ENCODE measurements around the gene LMNA. TPM values are rescaled to one million over a fixed set of nuclear protein-coding genes. Genes with fewer than 3 reads are reported as not detected.

Gene LMNA
- total and polyA plus RNA-seq, 2 of the 4 experiments (the other 2 are of a cell fraction): 563 to 755 TPM

GRCh38 chr1:156076609-156077429, 37.7 kb upstream of the LMNA start (continued):
- no peak for TF ChIP-seq RAD21 (IDR thresholded peaks at IDR 0.05; ENCODE audit: low read length)

- in situ Hi-C loops (cut with MboI; ENCODE audit: low sequenced_read_pairs) (no loop called here), dilution Hi-C loops (cut with HindIII; ENCODE audit: low sequenced_read_pairs, unreplicated experiment) (no loop called here), intact Hi-C loops (cut with micrococcal nuclease) (no loop called here)
- WGBS, 2 experiments (ENCODE audit: extremely low coverage in 2 of 2, insufficient read length in 1 of 2): 83% methylated on average over 4 of the region's 19 CpGs; no CpG with 5 or more reads in 1 of the 2 experiments
- H3K23ac ChIP-seq (ENCODE audit: low read depth, low read length): peak overlapping the region; percentile 73; the same call in 1 of the 2 replicates
- H3K4me3 ChIP-seq (ENCODE audit: insufficient read depth, low read depth, low read length): no peak overlapping the region
- H2BK20ac ChIP-seq (ENCODE audit: low read depth, low read length): no peak overlapping the region
- H2BK5ac ChIP-seq (ENCODE audit: low read depth, low read length, poor library complexity, severe bottlenecking): no peak overlapping the region
- no peak overlapping the region for H3K56ac ChIP-seq (ENCODE audit: extremely low read depth, insufficient read depth, low read length)
- DNase-seq (no peak), ATAC-seq (ENCODE audit: low read depth) (no peak)
- POLR2A ChIA-PET (ENCODE audit: unreplicated experiment): no interaction called here
- peak overlapping the region; percentile 44 for H2AK9ac ChIP-seq (replicated peaks; ENCODE audit: low read depth, low read length, poor library complexity)
- peaks cover 37 to 85% of the 10 kb centered on the region in 2 experiments for H3K79me1 ChIP-seq (ENCODE audit: low read depth in 1 of 2, low read length in 2 of 2)
- H4K8ac ChIP-seq (ENCODE audit: low read depth in 2 of 2, low read length in 2 of 2): peak overlapping the region in 1 of 2 experiments; percentile 61; a peak in 1 of 4 replicates
- H3K14ac ChIP-seq (replicated peaks; ENCODE audit: low read depth, low read length): no peak overlapping the region
- no peak overlapping the region; the same call in 1 of the 2 replicates for H3K4me2 ChIP-seq (ENCODE audit: low read depth, low read length)
- H2AK5ac ChIP-seq (ENCODE audit: low read depth, low read length): 0 out of 2 replicates have a peak overlapping the region, but pooled peaks have one; percentile 14
- H3K36me3 ChIP-seq (ENCODE audit: control insufficient read depth, insufficient read depth, low read length): peaks cover 37% of the 10 kb centered on the region
- H3K4ac ChIP-seq (ENCODE audit: low read depth, low read length): no peak overlapping the region
- CTCF ChIA-PET: no interaction called here
- H2AFZ ChIP-seq (replicated peaks; ENCODE audit: low read length, poor library complexity): no peak overlapping the region
- no peaks in the 10 kb centered on the region for H3K9me3 ChIP-seq (ENCODE audit: control insufficient read depth, insufficient read depth, low read length)
- no TSS peak for BruUV-seq (replicated peaks)
- no peaks in the 10 kb centered on the region for H3K27me3 ChIP-seq (ENCODE audit: control insufficient read depth, insufficient read depth, low read length)
- no peak overlapping the region for H2BK15ac ChIP-seq (ENCODE audit: low read depth, low read length)
- no peak overlapping the region for H3K27ac ChIP-seq (ENCODE audit: insufficient read depth, low read length)
- H4K5ac ChIP-seq (ENCODE audit: low read depth, low read length): no peak overlapping the region
- no peak overlapping the region for H2BK120ac ChIP-seq (ENCODE audit: low read depth, low read length)
- H3K9ac ChIP-seq (ENCODE audit: low read depth, low read length): no peak overlapping the region
- peaks cover 17% of the 10 kb centered on the region for H3K9me1 ChIP-seq (ENCODE audit: insufficient read depth, low read length)
- H3K4me1 ChIP-seq (ENCODE audit: control insufficient read depth, insufficient read depth, low read length): peaks cover 26% of the 10 kb centered on the region
- no peak overlapping the region for H4K91ac ChIP-seq (ENCODE audit: insufficient read depth, low read depth, low read length)
- peaks cover 45% of the 10 kb centered on the region for H4K20me1 ChIP-seq (ENCODE audit: insufficient read depth, low read length)
- H3K18ac ChIP-seq (ENCODE audit: low read depth, low read length): no peak overlapping the region
- TF ChIP-seq CEBPB (IDR thresholded peaks at IDR 0.05; ENCODE audit: low read depth, low read length): no peak
- TF ChIP-seq POLR2A (IDR thresholded peaks at IDR 0.05; ENCODE audit: low read depth, low read length): no peak
- no peak for TF ChIP-seq RCOR1 (IDR thresholded peaks at IDR 0.05; ENCODE audit: insufficient replicate concordance, low read length)
- TF ChIP-seq MAFK (IDR thresholded peaks at IDR 0.05; ENCODE audit: low read depth, low read length): no peak
- TF ChIP-seq NFE2L2 (IDR thresholded peaks at IDR 0.05; ENCODE audit: low read depth, low read length): no peak
- TF ChIP-seq ELK1 (IDR thresholded peaks at IDR 0.05; ENCODE audit: borderline replicate concordance, low read depth, low read length): no peak
- no peak for TF ChIP-seq SMC3 (IDR thresholded peaks at IDR 0.05; ENCODE audit: low read depth, low read length)
- TF ChIP-seq USF2 (IDR thresholded peaks at IDR 0.05; ENCODE audit: low read depth, low read length): no peak
- no peak for TF ChIP-seq RFX5 (IDR thresholded peaks at IDR 0.05; ENCODE audit: low read depth, low read length)
- no peak for TF ChIP-seq BHLHE40 (IDR thresholded peaks at IDR 0.05; ENCODE audit: low read depth, low read length)
- TF ChIP-seq FOS (IDR thresholded peaks at IDR 0.05; ENCODE audit: low read depth, low read length): no peak
- no peak for TF ChIP-seq MAZ (IDR thresholded peaks at IDR 0.05; ENCODE audit: borderline replicate concordance, low read depth, low read length)
- TF ChIP-seq RAD21 (IDR thresholded peaks at IDR 0.05; ENCODE audit: low read length): no peak
These were observed 37.1 kb upstream of the LMNA start for GRCh38 chr1:156077430-156077760.
